DND-41 (cell line): ENCODE data around the gene COQ6.

Experiments
- CTCF ChIP-seq: IDR thresholded peaks from 2 replicates; pipeline ENCODE4 v1.5.1; 2012; ENCODE audit warnings: borderline replicate concordance, low read length, moderate library complexity, mild to moderate bottlenecking; ENCODE audit not compliant: poor library complexity, severe bottlenecking; ENCODE audit errors: extremely low read depth
- EZH2 ChIP-seq: IDR thresholded peaks from 3 replicates; pipeline ENCODE4 v1.6.1; 2012; ENCODE audit warnings: borderline replicate concordance, low read depth, mild to moderate bottlenecking, moderate library complexity, low read length, inconsistent platforms; ENCODE audit not compliant: severe bottlenecking

GRCh38 chr14:74008843-74009499 is 58.9 kb downstream of the COQ6 start:
- no peak for TF ChIP-seq CTCF
- TF ChIP-seq EZH2, result no peak
